HG03354 (cell line): ENCODE data around the gene SPACA4.
"Not testable (repeated sequence)": the region's sequence is repeated elsewhere in the genome, so short reads cannot be mapped to it uniquely, and the experiment has no call there.

ENCODE experiments used
- ATAC-seq: cut with Tn5 transposase; IDR thresholded peaks from one replicate; pipeline ENCODE4 v1.9.1; 2021; ENCODE audit warnings: mild to moderate bottlenecking; ENCODE audit not compliant: unreplicated experiment, poor library complexity, severe bottlenecking

Gene SPACA4, protein sequence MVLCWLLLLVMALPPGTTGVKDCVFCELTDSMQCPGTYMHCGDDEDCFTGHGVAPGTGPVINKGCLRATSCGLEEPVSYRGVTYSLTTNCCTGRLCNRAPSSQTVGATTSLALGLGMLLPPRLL

DNA sequence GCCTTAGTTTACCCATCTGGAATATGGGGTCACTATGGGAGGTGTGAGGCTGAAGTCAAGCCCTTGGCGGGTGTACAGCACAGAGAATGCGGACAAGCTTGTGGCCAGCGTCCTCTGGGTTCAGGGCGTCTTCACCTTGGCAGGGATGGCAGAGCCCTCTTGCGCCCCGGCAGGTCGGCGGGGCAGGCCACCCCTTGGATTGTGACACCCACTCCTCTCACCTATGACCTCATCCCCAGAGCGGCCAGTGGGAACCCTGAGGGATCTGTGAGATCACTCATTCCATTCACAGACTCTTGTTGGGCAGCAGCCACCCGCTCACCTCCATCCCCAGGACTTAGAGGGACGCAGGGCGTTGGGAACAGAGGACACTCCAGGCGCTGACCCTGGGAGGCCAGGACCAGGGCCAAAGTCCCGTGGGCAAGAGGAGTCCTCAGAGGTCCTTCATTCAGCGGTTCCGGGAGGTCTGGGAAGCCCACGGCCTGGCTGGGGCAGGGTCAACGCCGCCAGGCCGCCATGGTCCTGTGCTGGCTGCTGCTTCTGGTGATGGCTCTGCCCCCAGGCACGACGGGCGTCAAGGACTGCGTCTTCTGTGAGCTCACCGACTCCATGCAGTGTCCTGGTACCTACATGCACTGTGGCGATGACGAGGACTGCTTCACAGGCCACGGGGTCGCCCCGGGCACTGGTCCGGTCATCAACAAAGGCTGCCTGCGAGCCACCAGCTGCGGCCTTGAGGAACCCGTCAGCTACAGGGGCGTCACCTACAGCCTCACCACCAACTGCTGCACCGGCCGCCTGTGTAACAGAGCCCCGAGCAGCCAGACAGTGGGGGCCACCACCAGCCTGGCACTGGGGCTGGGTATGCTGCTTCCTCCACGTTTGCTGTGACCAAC, at the start of gene SPACA4:
Gene SPACA4 (plus strand): TSS at position 280 of the 896 bp plus-strand sequence. CDS start 237 bp downstream, at position 517.
- no peak for ATAC-seq

DNA sequence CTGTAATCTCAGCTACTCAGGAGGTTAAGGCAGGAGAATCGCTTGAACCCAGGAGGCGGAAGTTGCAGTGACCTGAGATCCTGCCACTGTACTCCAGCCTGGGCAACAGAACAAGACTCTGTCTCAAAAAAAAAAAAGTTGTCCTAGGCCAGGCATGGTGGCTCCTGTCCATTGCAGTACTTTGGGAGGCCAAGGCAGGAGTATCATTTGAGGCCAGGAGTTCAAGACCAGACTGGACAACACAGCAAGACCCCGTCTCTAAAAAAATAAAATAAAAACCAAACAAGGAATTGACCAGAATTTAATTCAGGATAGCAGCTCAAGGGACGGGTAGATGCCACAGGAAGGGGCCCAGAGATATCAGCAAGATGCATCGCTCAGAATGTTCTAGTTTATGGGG, 49.7 kb upstream of the SPACA4 start:
- ATAC-seq = no peak

DNA sequence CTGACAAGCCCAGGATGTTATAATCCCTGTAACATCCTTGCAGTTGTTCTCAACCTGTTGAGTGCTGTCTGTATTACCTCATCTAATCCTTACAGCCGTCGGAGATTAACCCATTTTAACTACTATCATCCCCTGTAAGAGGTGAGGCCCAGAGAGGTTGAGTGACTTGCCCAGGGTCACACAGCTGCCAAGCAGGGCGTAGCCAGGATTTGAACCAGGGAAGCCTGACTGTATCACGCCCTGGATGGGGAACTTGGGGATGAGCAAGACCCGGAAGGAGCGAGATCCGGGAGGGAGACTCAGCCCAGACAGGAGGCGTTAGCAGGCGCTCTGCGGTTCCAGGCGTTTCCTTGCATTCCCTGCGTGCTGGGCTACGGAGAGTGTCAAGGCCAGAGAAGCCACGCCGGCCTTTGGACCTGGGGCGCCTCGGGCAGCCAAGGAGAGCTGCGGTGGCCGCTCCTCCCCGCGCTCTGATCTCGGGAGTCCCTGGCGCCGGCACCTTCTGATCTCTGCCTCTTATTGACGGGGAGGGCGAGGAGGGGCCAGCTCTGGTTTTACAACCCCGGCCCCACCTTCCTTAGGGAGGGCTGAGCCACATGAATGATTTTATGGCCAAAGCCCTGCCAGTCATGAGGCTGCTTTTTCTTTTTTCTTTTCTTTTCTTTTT, 48.4 kb upstream of the SPACA4 start:
- no peak for ATAC-seq

DNA sequence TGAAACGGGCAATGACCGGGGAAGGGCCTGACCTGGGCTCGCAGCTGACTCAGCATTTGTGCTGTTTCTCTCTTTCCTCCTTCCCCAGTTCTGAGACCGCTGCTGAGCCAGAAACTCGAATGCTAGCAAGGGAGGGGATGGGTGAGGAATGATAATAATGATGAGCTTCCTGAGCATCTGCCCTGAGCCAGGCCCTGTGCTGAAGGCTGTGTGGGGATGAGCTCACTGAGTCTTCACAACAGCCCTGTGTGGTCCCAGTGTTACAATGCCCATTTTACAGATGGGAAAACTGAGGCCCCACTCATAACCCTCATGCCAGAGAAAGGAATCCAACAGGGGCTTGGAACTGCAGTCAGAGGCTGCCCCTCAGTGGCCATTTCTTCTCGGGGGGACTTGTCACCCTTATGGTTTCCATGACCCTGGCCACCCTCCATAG, 46.4 kb upstream of the SPACA4 start:
- ATAC-seq = no peak

DNA sequence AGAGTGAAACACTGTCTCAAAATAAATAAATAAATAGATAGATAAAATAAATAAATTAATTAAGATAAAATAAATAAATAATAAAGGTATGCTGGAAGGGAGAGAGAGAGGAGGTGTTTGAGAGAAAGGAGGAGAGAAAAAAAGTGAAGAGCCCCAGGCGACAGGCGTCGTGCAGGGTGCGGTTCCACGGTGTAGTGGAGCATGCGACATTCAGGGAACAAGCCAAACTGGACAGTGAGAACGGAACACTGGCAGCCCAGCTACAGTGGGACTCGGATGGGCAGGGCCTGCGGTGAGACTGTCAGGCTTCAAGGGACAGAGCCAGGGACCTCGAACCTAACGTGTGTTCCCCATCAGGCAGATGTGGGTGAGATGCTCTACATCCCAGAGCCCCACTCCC, 45.1 kb upstream of the SPACA4 start:
- no peak for ATAC-seq

DNA sequence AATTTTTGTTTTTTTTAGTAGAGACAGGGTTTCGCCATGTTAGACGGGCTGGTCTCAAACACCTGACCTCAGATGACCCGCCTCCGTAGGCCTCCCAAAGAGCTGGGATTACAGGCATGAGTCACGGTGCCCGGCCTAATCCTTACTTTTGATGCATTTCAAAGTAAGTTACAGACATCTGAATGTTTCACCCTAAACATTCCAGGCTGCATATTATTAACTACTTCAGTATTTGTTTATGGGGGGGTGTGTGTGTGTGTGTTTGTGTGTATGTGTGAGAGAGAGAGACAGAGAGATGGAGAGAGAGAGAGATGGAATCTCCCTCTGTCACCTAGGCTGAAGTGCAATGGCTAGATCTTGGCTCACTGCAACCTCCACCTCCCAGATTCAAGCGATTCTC, 41.5 kb upstream of the SPACA4 start:
- no peak for ATAC-seq

DNA sequence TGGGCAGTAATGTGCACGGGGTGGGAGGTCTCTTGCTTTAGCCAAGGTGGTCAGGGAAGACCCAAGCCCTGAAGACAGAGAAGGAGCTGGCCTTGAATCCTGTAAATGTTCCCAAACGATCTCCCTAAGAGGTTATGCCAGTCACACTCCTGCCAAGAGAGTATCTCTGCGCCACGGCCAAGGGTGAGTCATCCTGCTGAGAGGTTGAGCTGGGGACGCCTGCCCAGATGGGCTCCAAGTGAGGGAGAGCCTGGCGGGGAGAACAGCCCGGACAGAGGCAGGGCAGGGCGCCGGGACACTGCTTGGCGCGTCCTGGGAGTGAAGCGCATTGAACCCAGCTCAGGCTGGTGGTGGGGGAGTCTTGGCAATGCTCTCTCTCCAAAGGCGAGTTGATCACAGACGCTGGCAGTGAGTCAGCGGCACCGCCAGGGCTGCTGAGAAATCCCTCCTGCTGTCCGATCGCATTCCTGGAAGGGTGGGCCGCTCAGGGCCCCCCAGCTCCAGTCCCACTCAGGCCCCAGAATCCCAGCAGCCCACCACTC, 38.1 kb upstream of the SPACA4 start:
- no peak for ATAC-seq

DNA sequence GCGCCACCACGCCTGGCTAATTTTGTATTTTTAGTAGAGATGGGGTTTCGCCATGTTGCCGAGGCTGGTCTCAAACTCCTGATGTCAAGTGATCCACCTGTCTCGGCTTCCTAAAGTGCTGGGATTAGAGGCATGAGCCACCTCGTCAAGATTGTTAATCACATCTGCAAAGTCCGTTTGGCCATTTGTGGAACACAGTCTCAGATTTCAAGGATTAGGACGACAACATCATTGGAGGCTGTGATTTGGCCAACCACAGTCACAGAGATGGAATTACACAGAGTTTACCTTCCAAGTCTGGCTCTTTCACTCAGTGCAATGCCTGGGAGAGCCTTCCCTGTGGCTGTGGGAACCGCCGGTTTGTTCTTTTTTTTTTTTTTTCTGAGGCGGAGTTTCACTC, 36.7 kb upstream of the SPACA4 start:
- no peak for ATAC-seq

DNA sequence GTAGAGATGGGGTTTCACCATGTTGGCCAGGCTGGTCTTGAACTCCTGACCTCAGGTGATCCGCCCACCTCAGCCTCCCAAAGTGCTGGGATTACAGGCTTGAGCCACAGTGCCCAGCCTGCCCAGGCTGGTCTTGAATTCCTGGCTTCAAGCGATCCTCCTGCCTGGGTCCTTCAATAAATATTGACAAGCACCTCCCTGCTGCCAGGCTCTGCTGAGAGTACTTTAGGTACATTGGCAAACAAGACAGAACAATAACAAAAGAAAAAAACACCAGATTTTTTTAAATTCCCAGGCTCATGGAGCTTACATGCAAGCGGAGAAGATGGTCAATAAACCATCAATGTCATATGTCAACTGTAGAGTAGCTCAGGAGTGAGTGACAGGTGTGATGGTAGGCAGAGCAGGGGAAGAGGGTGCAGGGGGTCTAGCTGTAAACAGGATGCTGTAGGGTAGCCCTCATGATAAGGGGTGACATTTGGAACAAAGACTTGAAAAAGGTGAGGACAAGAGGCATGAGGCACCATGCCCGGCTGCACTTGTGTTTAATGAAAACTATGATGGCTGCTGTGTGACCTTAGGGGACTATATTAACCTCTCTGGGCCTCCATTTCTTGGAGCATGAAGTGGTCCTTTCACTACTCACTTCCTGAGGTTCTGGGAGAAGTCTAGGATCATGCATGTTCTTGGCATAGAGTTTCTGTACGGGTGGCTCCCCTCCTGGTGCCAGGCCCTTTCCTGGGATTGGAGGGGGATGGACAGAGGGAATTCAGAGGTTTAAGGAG, 35.0 kb upstream of the SPACA4 start:
- ATAC-seq = no peak

DNA sequence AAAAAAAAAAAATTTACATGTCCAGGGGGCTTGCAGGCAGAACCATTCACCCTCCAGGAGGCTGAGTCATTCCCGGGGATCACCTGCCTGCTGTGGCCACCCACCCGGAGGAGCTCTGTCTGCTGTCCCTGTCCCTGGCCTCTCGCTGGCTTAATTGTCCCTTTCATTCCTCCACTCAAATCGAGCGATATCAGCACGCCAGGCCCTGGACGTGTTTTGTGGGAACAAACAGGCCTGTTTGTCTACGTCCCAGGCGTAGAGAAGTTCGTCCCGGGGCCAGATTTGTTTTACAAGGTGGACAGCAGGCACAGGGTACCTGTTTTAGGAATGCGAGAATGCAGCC, 33.4 kb upstream of the SPACA4 start:
- ATAC-seq = no peak

DNA sequence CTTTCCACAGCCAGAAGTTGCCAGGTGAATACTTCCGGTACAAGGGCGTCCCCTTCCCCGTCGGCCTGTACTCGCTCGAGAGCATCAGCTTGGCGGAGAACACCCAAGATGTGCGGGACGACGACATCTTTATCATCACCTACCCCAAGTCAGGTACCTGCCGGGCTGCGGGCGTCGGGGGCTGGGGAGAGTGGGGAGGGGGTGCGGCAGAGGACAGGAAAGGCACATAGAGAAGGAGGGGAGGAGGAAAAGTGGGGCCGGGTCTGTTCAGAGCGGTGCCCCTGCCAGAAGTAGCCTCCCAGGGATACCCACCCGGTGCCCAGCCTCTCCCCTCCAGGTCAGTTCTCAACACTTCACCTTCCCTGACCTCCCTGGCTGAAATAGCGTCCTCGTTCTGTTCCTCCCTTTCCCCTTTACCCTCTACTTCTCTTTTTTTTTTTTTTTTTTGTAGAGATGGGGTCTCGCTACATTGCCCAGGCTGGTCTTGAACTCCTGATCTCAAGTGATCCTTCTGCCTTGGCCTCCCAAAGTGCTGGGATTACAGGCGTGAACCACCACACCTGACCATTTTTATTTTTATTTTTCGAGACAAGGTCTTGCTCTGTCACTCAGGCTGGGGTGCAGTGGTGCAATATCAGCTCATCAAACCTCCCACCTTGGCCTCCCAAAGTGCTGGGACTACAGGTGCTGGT, 30.5 kb upstream of the SPACA4 start:
- ATAC-seq = no peak

DNA sequence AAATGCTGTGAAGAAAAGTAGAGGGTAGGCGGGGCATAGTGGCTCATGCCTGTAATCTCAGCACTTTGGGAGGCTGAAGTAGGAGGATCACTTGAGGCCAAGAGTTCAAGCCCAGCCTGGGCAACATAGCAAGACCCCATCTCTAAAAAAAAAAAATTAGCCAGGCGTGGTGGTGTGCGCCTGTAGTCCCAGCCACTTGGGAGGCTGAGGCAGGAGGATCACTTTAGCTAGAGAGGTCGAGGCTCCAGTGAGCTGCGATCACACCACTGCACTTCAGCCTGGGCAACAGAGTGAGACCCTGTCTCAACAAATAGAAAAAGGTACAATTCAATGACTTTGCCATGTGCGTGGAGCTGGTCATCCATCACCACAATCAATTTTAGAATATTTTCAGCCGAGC, 28.6 kb upstream of the SPACA4 start:
- ATAC-seq = not testable (repeated sequence)

DNA sequence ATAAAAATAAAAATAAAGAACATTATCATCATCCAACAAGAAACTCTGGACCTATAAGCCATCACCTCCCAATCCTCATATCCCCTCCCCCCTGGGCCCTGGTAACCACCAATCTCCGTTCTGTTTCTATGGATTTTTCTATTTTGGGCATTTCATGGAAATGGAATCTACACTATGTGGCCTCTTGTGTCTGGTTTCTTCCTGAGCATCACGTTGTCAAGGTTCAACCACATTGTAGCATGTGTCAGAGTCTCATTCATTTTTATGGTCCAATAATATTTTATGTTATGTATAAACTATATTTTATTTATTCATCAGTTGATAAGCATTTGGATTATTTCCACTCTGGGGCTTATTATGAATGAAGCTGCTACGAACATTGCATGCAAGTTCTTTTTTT, 27.7 kb upstream of the SPACA4 start:
- ATAC-seq = no peak

DNA sequence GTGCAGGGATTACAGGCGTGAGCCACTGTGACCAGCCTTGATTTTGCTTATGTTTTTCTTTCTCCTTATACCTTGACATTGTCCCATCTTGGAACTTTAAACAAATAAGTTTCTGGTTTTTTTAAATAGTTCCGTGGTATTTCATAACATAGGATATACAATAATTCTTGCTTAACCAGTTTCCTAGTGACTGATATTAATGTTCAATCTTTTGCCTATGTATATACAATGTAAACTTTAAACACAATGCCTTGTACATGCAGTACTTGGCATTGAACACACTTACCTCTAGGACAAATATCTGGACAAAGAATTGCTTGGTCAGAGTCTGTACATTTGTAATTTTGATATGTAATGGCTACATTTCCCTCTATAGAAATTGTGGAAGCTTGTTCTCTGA, 24.4 kb upstream of the SPACA4 start:
- no peak for ATAC-seq

DNA sequence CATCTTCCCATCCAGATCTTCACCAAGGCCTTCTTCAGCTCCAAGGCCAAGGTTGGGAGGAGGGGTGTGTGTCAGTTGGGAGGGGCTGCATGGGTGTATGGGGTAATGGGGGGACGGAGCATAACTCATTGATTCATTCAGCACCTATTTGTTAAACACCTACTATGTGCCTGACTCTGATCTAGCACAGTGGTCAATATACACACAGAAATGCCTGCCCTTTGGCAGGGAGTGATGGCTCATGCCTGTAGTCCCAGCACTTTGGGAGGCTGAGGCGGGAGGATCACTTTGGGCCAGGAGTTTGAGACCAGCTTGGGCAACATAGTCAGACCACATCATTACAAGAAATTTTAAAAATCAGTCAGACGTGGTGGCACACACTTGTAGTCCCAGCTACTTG, 19.2 kb upstream of the SPACA4 start:
- ATAC-seq = no peak

DNA sequence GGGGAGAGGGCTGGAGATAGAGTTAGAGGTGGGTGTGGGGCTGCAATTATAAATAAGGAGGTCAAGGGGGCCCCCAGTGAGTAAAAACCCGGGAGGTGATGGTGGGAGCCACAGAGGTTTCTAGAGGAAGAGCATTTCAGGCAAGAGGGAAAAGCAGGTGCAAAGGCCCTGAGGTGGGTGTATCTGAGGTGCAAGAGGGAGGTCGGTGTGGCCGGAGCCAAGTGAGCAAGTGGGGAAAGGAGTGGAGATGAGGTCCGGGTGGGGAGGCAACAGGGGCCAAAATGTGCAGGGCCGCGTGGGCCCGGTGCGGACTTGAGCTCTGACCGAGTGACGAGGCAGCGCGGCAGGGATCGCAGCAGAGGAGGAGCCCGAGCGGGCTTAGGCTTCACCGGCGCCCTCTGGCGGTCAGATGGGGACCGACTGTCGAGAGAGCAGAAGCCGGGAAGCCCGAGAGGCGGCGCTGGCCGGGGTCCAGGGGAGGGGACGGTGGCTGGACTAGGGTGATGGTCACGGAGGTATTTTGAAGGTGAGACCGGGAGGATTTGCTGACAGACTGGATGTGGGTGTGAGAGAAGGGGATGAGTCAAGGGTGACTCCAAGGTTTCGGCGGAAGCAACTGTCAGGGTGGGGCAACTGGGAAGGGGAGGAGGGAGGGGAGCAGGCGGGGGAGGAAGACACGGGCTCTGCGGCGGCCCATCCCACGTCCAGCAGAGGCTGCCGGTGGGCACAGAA, 17.7 kb upstream of the SPACA4 start:
- no peak for ATAC-seq

DNA sequence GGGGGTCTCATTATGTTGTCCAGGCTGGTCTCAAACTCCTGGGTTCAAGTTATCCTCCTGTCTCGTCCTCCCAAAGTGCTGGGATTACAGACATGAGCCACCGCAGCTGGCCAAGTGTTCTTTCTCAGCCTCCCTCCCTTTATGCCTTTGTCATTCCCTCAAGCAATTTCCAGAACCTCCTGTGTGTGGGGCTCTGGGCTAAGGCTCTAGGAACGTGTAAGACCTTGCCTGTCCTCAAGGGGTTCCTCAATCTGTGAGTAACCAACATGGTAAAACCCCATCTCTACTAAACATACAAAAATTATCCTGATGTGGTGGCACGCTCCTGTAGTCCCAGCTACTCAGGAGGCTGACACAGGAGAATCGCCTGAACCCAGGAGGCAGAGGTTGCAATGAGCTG, 15.5 kb upstream of the SPACA4 start:
- ATAC-seq = no peak

DNA sequence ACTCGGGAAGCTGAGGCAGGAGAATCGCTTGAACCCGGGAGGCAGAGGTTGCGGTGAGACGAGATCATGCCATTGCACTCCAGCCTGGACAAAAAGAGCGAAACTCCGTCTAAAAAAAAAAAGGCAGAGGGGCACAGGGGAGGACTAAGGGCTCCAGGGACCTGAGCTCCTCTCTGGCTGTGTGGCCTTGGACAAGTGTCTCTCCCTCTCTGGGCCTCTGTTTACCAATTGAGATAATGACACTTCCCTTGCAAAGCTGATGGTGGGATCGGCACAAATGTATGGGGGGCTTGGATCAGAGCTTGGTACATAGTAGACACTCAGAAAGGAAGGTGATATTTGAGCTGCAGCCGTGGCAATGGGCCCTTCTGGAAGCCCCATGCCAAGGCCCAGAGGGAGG, 11.4 kb upstream of the SPACA4 start:
- no peak for ATAC-seq

DNA sequence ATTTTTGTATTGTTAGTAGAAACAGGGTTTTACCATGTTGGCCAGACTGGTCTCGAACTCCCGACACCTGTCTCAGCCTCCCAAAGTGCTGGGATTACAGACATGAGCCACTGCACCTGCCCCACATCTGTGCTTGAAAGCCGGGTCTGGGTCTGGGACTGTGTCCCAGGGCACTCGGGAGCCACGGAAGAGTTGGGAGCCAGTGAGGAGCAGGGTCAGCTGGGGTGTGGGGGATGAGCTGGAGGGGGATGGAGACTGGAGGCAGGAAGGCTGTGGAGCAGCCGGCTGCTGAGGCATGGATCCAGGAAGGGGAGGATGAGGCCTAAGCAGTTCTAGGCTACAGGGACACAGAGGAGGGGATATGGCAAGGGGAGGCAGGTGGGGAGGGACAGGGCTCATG, 10.7 kb upstream of the SPACA4 start:
- no peak for ATAC-seq
